Astrocyte (in vitro differentiated cells and primary cell): ENCODE results near the gene UBE2J2. TPM values are rescaled to one million over a fixed set of nuclear protein-coding genes. Genes with fewer than 3 reads are reported as not detected.
A peak's percentile ranks its signal among the peaks of the same experiment; 100 is the strongest.

ENCODE experiments used
- DNase-seq: peaks from one replicate; pipeline ENCODE4 v3.0.0-alpha.2; 2010; ENCODE audit warnings: low read depth
- FAIRE-seq: peaks from 2 replicates; lab custom pipeline; 2011; peaks lifted over from hg19 to GRCh38; lab: Jason Lieb, UNC
- H2AFZ ChIP-seq: 2 replicates; pipeline ENCODE4 v1.6.0; 2012; ENCODE audit warnings: low read depth, low read length, inconsistent platforms
- H3K27ac ChIP-seq: 2 replicates; pipeline ENCODE4 v1.5.1; 2011; ENCODE audit warnings: low read depth, low read length, inconsistent platforms
- H3K27me3 ChIP-seq: 2 replicates; pipeline ENCODE4 v1.6.0; 2011; ENCODE audit warnings: low read length, inconsistent platforms; ENCODE audit not compliant: insufficient read depth
- H3K36me3 ChIP-seq: 2 replicates; pipeline ENCODE4 v1.5.1; 2011; ENCODE audit warnings: low read length, inconsistent platforms; ENCODE audit not compliant: insufficient read depth
- H3K4me1 ChIP-seq: 2 replicates; pipeline ENCODE4 v1.5.1; 2011; ENCODE audit warnings: low read length, inconsistent platforms; ENCODE audit not compliant: insufficient read depth
- H3K4me2 ChIP-seq: 2 replicates; pipeline ENCODE4 v1.6.0; 2012; ENCODE audit warnings: low read length, inconsistent platforms
- H3K4me3 ChIP-seq: 2 replicates; pipeline ENCODE4 v1.5.1; 2011; ENCODE audit warnings: low read depth, mild to moderate bottlenecking, low read length, inconsistent platforms; ENCODE audit not compliant: insufficient read depth
- H3K79me2 ChIP-seq: 2 replicates; pipeline ENCODE4 v1.6.0; 2012; ENCODE audit warnings: mild to moderate bottlenecking, low read length, inconsistent platforms; ENCODE audit not compliant: insufficient read depth
- H3K9ac ChIP-seq: 2 replicates; pipeline ENCODE4 v1.6.0; 2012; ENCODE audit warnings: mild to moderate bottlenecking, low read length, inconsistent platforms
- H3K9me3 ChIP-seq: 2 replicates; pipeline ENCODE4 v1.5.1; 2012; ENCODE audit warnings: low read depth, mild to moderate bottlenecking, low read length, inconsistent platforms; ENCODE audit not compliant: insufficient read depth
- H4K20me1 ChIP-seq: 2 replicates; pipeline ENCODE4 v1.6.0; 2012; ENCODE audit warnings: low read length, inconsistent platforms; ENCODE audit not compliant: insufficient read depth
- H3K27ac Mint-ChIP-seq: one replicate; pipeline ENCODE4 v1.8.0; 2021; ENCODE audit warnings: mild to moderate bottlenecking, mixed read lengths; ENCODE audit not compliant: unreplicated experiment
- H3K27me3 Mint-ChIP-seq: one replicate; pipeline ENCODE4 v1.8.0; 2021; ENCODE audit warnings: low read depth, mixed read lengths; ENCODE audit not compliant: unreplicated experiment
- H3K36me3 Mint-ChIP-seq: one replicate; pipeline ENCODE4 v1.8.0; 2021; ENCODE audit warnings: low read depth, mixed read lengths; ENCODE audit not compliant: unreplicated experiment
- H3K4me1 Mint-ChIP-seq: one replicate; pipeline ENCODE4 v1.8.0; 2021; ENCODE audit warnings: low read depth, mixed read lengths; ENCODE audit not compliant: unreplicated experiment
- H3K4me3 Mint-ChIP-seq: one replicate; pipeline ENCODE4 v1.8.0; 2021; ENCODE audit warnings: mild to moderate bottlenecking, moderate library complexity, mixed read lengths; ENCODE audit not compliant: unreplicated experiment
- H3K9me3 Mint-ChIP-seq: one replicate; pipeline ENCODE4 v1.8.0; 2021; ENCODE audit warnings: mild to moderate bottlenecking, mixed read lengths; ENCODE audit not compliant: unreplicated experiment
- EZH2 ChIP-seq: IDR thresholded peaks from 2 replicates; pipeline ENCODE4 v1.6.1; 2012; ENCODE audit warnings: mild to moderate bottlenecking, low read length, inconsistent platforms; ENCODE audit not compliant: insufficient read depth
- total RNA-seq: library from RNA; stranded (reverse); gene quantifications from 2 replicates; pipeline ENCODE4 v1.2.1, GENCODE V29; 2021
- TF ChIP-seq, protein P1 (sequence below): IDR thresholded peaks from 2 replicates; pipeline ENCODE4 v1.5.1; 2011; ENCODE audit warnings: low read depth, mild to moderate bottlenecking, inconsistent platforms, low read length, moderate library complexity; ENCODE audit not compliant: insufficient read depth

Gene UBE2J2
- total RNA-seq, 1 donor from 2014 or later = 67.4 TPM

- Histone ChIP-seq H3K9me3 (no peaks in the 10 kb centered on the region), H2AFZ (no peak overlapping the region), H3K4me3 (no peak overlapping the region), H3K27me3 (no peaks in the 10 kb centered on the region), H3K4me2 (peak overlapping the region; percentile 55), H3K36me3 (no peaks in the 10 kb centered on the region), H3K4me1 (peaks cover 36% of the 10 kb centered on the region), H3K27ac (peak overlapping the region; percentile 43), H3K79me2 (peaks cover 28% of the 10 kb centered on the region), H4K20me1 (peaks cover 23% of the 10 kb centered on the region), H3K9ac (peak overlapping the region; percentile 31)
- no peak for FAIRE-seq
- DNase-seq = peak; percentile 64
- no peak for TF ChIP-seq EZH2
- TF ChIP-seq, protein P1, sequence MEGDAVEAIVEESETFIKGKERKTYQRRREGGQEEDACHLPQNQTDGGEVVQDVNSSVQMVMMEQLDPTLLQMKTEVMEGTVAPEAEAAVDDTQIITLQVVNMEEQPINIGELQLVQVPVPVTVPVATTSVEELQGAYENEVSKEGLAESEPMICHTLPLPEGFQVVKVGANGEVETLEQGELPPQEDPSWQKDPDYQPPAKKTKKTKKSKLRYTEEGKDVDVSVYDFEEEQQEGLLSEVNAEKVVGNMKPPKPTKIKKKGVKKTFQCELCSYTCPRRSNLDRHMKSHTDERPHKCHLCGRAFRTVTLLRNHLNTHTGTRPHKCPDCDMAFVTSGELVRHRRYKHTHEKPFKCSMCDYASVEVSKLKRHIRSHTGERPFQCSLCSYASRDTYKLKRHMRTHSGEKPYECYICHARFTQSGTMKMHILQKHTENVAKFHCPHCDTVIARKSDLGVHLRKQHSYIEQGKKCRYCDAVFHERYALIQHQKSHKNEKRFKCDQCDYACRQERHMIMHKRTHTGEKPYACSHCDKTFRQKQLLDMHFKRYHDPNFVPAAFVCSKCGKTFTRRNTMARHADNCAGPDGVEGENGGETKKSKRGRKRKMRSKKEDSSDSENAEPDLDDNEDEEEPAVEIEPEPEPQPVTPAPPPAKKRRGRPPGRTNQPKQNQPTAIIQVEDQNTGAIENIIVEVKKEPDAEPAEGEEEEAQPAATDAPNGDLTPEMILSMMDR = no peak
- no peaks in the 10 kb centered on the region for H3K27me3 Mint-ChIP-seq
- H3K9me3 Mint-ChIP-seq = no peaks in the 10 kb centered on the region
- peaks cover 2% of the 10 kb centered on the region for H3K36me3 Mint-ChIP-seq
- H3K27ac Mint-ChIP-seq = peak overlapping the region; percentile 54
- peak overlapping the region; percentile 83 for H3K4me3 Mint-ChIP-seq
- peaks cover 27% of the 10 kb centered on the region for H3K4me1 Mint-ChIP-seq
Measured at GRCh38 chr1:1275836-1276235, 2.2 kb upstream of the UBE2J2 start.

DNA sequence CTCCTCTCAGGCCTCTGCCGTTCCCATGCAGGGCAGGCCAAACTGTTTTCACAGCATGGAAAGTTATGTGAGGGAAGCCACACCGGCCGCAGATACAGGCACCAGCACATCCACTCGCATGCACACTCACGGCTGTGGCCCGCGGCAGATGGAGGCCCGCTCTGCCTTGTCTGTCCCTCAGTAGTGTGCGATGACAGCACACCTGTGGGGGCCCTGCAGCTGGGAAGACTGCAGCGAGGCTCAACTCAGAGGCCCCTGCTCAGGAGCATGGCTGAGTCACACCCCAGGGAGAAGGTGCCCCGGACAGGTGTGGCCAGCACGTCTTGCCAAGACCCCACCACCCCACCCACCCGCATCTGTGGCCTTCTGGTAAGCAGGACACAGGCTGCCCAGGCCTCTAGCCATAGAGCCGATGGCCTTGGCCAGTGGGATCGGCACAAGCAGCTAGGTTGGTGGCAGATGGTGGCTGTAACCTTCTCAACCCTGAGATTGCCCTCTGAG, 1.3 kb upstream of the UBE2J2 start:
- Mint-ChIP-seq H3K27me3 (no peaks in the 10 kb centered on the region), H3K27ac (peak overlapping the region; percentile 69), H3K4me1 (peaks cover 34% of the 10 kb centered on the region), H3K9me3 (no peaks in the 10 kb centered on the region), H3K4me3 (peak overlapping the region; percentile 74), H3K36me3 (peaks cover 3% of the 10 kb centered on the region)
- Histone ChIP-seq H3K27ac (no peak overlapping the region), H3K27me3 (no peaks in the 10 kb centered on the region), H3K79me2 (peaks cover 37% of the 10 kb centered on the region), H3K36me3 (no peaks in the 10 kb centered on the region), H3K9me3 (no peaks in the 10 kb centered on the region), H2AFZ (no peak overlapping the region), H3K4me3 (no peak overlapping the region), H3K9ac (peak overlapping the region; percentile 88), H4K20me1 (peaks cover 31% of the 10 kb centered on the region), H3K4me1 (peaks cover 40% of the 10 kb centered on the region), H3K4me2 (peak overlapping the region; percentile 94)
- DNase-seq = no peak
- TF ChIP-seq EZH2 = no peak
- TF ChIP-seq, protein P1 = no peak
- FAIRE-seq = no peak

DNA sequence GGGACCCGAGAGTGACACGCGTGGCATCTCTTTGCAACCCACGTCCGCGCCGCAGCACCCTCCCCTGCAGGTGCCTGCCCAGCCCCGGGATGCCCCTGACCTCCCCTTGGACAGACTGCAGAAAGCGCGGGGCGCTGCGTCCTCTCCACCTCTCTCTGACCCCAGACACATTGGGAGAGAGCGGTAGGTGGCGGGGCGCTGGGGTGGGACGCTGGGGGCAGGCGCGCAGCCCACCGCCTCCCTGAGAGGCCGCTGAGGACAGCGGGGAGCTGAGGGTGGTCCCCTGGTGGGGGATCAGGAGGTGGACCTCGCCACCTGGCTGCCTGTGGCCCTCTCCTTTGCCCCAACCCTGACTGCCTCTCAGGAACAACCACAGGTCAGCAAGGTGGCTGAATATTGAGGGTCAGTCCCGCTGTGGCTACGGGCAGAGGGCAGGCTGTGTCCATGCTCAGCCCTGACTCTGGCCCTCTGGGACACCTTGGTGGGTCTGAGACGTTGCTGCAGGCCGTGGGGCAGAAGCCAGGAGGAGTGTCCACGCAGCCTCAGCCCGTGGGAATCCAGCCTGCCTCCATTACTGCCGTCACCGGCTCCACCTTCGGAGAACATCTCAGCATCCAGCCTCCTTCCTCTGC, 761 bp upstream of the UBE2J2 start:
- peaks cover 36% of the 10 kb centered on the region for H4K20me1 ChIP-seq
- peak overlapping the region; percentile 88 for H3K9ac ChIP-seq
- H3K27me3 ChIP-seq = no peaks in the 10 kb centered on the region
- FAIRE-seq (no peak), DNase-seq (no peak)
- H3K4me2 ChIP-seq = peak overlapping the region; percentile 94
- H3K79me2 ChIP-seq = peaks cover 42% of the 10 kb centered on the region
- H2AFZ ChIP-seq = peak overlapping the region; percentile 91
- peak overlapping the region; percentile 69 for H3K27ac Mint-ChIP-seq
- no peaks in the 10 kb centered on the region for H3K36me3 ChIP-seq
- H3K9me3 Mint-ChIP-seq = no peaks in the 10 kb centered on the region
- H3K36me3 Mint-ChIP-seq = peaks cover 6% of the 10 kb centered on the region
- peak overlapping the region; percentile 83 for H3K27ac ChIP-seq
- peak overlapping the region; percentile 65 for H3K4me3 ChIP-seq
- TF ChIP-seq, protein P1 = no peak
- no peak for TF ChIP-seq EZH2
- peak overlapping the region; percentile 74 for H3K4me3 Mint-ChIP-seq
- peaks cover 35% of the 10 kb centered on the region for H3K4me1 Mint-ChIP-seq
- no peaks in the 10 kb centered on the region for H3K9me3 ChIP-seq
- H3K27me3 Mint-ChIP-seq = no peaks in the 10 kb centered on the region
- peaks cover 40% of the 10 kb centered on the region for H3K4me1 ChIP-seq
